ENCODE measurements around the gene KRTAP15-1. TPM values are rescaled to one million over a fixed set of nuclear protein-coding genes. Genes with fewer than 3 reads are reported as not detected.

KRTAP15-1 gene
- polyA plus RNA-seq, 12 donors = not detected

DNA sequence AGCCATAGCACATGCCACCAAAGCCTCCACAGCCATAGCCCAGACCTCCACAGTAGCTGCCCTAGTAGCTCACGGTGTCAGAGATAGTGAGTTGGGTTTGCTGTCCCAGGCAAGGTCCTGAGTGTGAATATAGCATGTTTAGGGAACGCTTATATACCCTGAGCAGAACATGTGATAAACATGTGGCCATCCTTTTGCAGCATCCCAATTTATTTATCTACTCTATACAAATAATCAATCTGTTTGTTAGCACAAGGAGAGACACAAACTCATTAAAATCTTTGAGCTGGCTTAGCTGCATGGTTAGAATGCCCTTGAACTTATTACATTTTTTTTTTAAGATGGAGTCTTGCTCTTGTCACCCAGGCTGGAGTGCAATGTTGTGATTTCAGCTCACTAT, 47.3 kb downstream of the KRTAP15-1 start, which contains the start of gene KRTAP19-2:
Gene KRTAP19-2, minus strand, starts transcription at position 101 of the 400 bp plus-strand sequence. Its CDS starts 88 bp downstream, at position 13.
- no peak for DNase-seq

Other genes starting within 250 kb of the KRTAP15-1 start
- gene CLDN8, start 224.2 kb upstream of the KRTAP15-1 start, polyA plus RNA-seq (ENCODE audit: insufficient read length in 12 of 12) = 1 to 10 TPM in 3 of 12 donors, under 1 TPM in 2, not detected in 7; 0.11 to 9.6 (median 2.2) TPM
- gene KRTAP24-1, start 157.3 kb upstream of the KRTAP15-1 start, polyA plus RNA-seq (ENCODE audit: insufficient read length in 12 of 12) = not detected
- gene KRTAP25-1, start 150.8 kb upstream of the KRTAP15-1 start, polyA plus RNA-seq (ENCODE audit: insufficient read length in 12 of 12) = not detected
- gene KRTAP26-1, start 120.0 kb upstream of the KRTAP15-1 start, polyA plus RNA-seq (ENCODE audit: insufficient read length in 12 of 12) = not detected
- not detected for gene KRTAP27-1, start 102.6 kb upstream of the KRTAP15-1 start, polyA plus RNA-seq (ENCODE audit: insufficient read length in 12 of 12)
- gene KRTAP23-1, start 91.7 kb upstream of the KRTAP15-1 start, polyA plus RNA-seq (ENCODE audit: insufficient read length in 12 of 12) = not detected
- gene KRTAP13-2, start 68.0 kb upstream of the KRTAP15-1 start, polyA plus RNA-seq (ENCODE audit: insufficient read length in 12 of 12) = not detected
- not detected for gene KRTAP13-1, start 44.2 kb upstream of the KRTAP15-1 start, polyA plus RNA-seq (ENCODE audit: insufficient read length in 12 of 12)
- gene KRTAP13-3, start 14.3 kb upstream of the KRTAP15-1 start, polyA plus RNA-seq (ENCODE audit: insufficient read length in 12 of 12) = not detected
- not detected for gene KRTAP13-4, start 10.1 kb upstream of the KRTAP15-1 start, polyA plus RNA-seq (ENCODE audit: insufficient read length in 12 of 12)
- not detected for gene KRTAP19-1, start 40.1 kb downstream of the KRTAP15-1 start, polyA plus RNA-seq (ENCODE audit: insufficient read length in 12 of 12)
- gene KRTAP19-2, start 47.2 kb downstream of the KRTAP15-1 start, polyA plus RNA-seq (ENCODE audit: insufficient read length in 12 of 12) = not detected
- not detected for gene KRTAP19-3, start 51.7 kb downstream of the KRTAP15-1 start, polyA plus RNA-seq (ENCODE audit: insufficient read length in 12 of 12)
- gene KRTAP19-4, start 56.9 kb downstream of the KRTAP15-1 start, polyA plus RNA-seq (ENCODE audit: insufficient read length in 12 of 12) = not detected
- not detected for gene KRTAP19-5, start 61.9 kb downstream of the KRTAP15-1 start, polyA plus RNA-seq (ENCODE audit: insufficient read length in 12 of 12)
- not detected for gene KRTAP19-6, start 101.6 kb downstream of the KRTAP15-1 start, polyA plus RNA-seq (ENCODE audit: insufficient read length in 12 of 12)
- gene KRTAP19-7, start 121.0 kb downstream of the KRTAP15-1 start, polyA plus RNA-seq (ENCODE audit: insufficient read length in 12 of 12) = not detected
- gene KRTAP22-2, start 150.1 kb downstream of the KRTAP15-1 start, polyA plus RNA-seq (ENCODE audit: insufficient read length in 12 of 12) = not detected
- gene KRTAP6-3, start 152.2 kb downstream of the KRTAP15-1 start, polyA plus RNA-seq (ENCODE audit: insufficient read length in 12 of 12) = not detected
- not detected for gene KRTAP6-2, start 158.6 kb downstream of the KRTAP15-1 start, polyA plus RNA-seq (ENCODE audit: insufficient read length in 12 of 12)
- not detected for gene KRTAP22-1, start 160.8 kb downstream of the KRTAP15-1 start, polyA plus RNA-seq (ENCODE audit: insufficient read length in 12 of 12)
- gene KRTAP6-1, start 173.7 kb downstream of the KRTAP15-1 start, polyA plus RNA-seq (ENCODE audit: insufficient read length in 12 of 12) = not detected
- gene KRTAP20-1, start 176.2 kb downstream of the KRTAP15-1 start, polyA plus RNA-seq (ENCODE audit: insufficient read length in 12 of 12) = not detected
- gene KRTAP20-4, start 180.4 kb downstream of the KRTAP15-1 start, polyA plus RNA-seq (ENCODE audit: insufficient read length in 12 of 12) = not detected
- gene KRTAP20-2, start 194.9 kb downstream of the KRTAP15-1 start, polyA plus RNA-seq (ENCODE audit: insufficient read length in 12 of 12) = not detected
- gene KRTAP20-3, start 202.6 kb downstream of the KRTAP15-1 start, polyA plus RNA-seq (ENCODE audit: insufficient read length in 12 of 12) = not detected